GM21786 (cell line): ENCODE results near the gene RFPL4AL1.

Source experiments
- ATAC-seq: cut with Tn5 transposase; IDR thresholded peaks from one replicate; pipeline ENCODE4 v1.9.1; 2021; ENCODE audit not compliant: unreplicated experiment

The RFPL4AL1 gene

GRCh38 chr19:55820037-55820436 is 51.1 kb downstream of the RFPL4AL1 start:
- ATAC-seq, result no peak
